ENCODE data around the gene NME9.

Gene NME9

DNA sequence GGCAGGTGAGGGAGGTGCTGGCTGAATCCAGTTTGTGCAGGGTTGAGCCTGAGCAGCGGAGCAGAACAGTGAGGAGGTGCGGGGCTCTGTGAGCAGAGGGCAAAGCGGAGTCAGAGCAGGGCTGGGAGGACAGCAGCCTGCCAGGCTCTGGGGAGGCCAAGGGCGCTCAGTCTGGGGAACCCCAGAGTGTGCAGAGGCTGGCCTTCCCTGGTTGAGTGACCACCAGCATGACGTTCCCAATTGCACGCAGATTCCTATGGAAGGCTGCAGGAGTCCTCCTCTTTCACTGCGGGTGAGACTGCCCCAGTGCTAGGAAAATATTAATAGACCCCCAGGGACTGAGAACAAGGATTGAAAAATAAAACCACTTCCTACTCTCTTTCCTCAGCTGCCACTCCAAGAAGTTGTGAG lies 31.9 kb upstream of the NME9 start:
- no peak for FAIRE-seq

- no peak for FAIRE-seq
Observed at GRCh38 chr3:138360869-138361525, 31.3 kb upstream of the NME9 start.

DNA sequence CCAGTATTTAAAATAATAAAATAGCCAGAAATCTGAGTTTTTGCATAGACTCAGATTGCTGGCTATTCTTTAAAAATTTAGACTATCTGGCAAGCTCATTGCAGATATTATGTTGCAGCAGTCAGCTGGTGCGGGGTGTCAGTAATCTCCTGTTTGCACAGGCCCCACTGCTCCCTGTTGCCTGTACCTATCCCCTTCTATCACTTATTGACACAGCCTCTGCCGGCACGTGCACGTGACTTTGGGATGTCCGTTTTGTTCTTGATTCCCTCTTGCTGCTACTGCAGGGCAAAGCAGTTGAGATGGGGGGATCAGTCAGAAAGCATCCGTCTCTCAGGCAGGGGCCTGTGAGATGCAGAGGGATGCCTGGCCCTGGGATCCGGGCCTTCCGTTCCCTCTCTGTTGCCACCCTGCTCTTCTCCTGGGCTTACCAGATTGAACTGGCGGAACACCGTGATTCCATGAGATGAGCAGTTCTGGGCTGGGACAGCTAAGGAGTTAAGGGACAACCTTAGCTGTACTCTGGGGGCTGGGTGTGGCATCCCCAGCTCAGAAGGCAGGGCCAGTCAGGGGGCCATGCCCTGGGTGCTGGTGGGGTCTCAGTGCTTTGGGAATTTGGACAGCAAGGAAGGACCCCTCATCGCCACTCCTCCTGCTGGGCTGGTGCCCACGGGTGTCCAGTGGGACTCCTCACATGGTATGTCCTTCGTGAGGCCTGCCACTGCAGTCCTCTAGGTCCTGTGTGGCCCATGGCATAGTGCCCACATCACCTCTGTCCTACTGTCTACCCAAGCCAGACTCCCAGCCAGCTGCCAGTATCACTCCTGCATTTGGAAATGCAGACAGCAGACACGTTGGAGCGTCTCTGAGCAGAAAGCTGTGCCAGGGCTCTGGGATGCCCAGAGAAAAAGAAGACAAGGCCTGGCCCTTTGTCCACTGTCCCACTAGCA lies 30.5 kb upstream of the NME9 start:
- no peak for FAIRE-seq

DNA sequence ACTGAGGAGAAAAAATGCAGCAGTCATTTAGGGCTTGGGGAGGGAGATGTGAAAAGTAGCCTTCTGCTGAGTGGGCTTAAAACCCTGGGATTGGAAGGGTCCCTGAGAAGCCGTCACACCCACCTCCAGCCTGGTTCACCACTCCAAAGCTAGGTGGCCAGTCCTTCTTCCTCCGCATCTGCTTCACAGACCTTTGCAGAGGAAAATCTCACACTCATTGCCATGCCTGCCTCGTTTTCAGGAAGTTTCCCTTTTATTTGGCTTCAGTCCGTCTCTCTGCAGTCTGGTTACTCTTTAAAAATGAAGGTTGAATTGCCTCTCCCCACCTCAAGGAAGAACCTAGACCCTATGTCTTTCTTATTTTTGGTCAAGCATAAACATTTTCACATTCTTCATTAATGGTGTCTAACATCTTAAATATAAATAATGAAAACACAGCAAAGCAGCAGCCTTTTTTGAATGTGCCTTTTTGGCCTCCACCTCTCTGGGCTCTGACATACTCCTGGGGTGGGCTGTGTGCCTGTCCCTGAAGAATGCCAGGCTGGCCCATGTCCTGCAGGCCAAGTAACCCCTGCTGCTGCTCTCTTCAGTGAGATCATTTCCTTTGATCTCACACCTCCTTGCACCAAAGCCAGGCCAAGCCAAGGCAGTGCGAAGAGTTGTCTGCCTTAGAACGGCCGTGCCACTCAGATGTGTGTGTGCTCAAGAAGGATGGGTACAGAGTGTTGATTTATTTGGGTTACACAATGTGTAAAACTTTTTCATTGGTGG lies 29.7 kb upstream of the NME9 start:
- FAIRE-seq, result no peak

DNA sequence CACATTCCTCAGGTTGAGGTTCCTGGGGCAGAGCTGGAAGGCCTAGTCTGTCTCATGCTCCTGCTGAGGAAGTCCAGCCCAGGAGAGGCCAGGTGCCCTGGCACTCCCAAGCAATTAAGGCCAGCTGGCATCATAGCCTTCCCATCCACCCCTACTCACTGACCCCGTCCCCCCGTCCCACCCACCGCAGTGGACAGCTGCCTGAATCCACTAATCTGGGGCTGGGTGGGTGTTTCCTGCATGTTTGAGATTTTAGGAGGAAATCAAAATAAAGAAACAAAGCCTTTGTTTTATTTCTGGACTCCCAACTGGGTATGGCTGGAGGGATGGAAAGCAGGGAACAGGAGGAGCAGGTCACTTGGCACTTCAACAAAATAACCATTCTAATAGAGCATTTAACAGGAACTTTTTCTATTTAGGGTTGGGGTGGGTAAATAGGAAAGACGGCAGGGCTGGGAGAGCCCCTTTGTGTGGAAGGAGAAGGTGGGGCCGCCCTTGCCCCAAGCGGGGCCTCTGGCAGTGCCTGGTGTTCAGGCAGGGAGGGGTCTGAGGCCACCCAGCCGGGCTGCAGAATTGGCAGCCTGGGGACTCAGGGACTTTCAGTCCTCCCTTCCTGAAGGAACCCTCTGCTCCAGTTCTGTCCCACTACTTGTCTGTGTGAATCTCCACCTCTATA lies 27.2 kb upstream of the NME9 start:
- no peak for FAIRE-seq

- FAIRE-seq, result no peak
Observed at GRCh38 chr3:138355071-138355470, 25.4 kb upstream of the NME9 start.

DNA sequence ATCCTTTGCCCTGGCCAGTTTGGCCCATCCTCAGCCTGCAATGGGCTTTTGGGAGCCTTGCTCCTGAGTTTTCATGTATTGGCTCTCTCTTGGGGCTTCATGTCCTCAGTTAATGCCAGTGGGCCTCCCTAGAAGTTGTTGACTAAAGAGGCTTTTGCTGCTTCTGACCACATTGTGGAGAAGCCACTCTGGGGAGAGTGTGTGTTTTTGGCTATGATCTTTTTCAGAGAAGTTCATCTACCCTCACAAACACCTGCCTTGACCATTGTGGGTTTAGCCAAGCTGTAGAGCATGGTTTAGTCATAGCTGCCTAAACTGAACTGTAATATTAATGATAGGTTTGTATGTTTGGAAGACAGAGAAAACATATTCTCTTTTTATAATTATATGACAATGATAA lies 24.7 kb upstream of the NME9 start:
- FAIRE-seq, result no peak

GRCh38 chr3:138351916-138352550 lies 22.4 kb upstream of the NME9 start:
- FAIRE-seq, result no peak

DNA sequence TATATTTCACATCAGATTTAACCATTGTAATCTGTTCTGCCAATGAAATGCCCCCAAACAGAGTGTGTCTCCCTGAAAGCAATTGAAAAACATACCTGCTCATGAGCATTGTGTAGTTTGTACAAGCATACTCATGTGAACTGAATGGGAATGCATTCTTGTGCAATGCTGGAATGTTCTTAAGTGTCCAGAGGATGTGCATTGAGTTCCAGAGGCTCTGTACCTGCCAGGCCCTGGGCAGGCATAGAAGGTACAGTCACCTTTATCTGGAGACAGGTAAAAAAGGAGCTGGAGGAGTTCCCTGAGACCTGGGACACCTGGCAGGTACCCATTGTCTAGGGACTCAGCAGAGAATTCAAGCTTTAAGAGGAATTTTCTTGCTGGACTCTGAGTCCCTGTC lies 21.5 kb upstream of the NME9 start:
- no peak for FAIRE-seq

DNA sequence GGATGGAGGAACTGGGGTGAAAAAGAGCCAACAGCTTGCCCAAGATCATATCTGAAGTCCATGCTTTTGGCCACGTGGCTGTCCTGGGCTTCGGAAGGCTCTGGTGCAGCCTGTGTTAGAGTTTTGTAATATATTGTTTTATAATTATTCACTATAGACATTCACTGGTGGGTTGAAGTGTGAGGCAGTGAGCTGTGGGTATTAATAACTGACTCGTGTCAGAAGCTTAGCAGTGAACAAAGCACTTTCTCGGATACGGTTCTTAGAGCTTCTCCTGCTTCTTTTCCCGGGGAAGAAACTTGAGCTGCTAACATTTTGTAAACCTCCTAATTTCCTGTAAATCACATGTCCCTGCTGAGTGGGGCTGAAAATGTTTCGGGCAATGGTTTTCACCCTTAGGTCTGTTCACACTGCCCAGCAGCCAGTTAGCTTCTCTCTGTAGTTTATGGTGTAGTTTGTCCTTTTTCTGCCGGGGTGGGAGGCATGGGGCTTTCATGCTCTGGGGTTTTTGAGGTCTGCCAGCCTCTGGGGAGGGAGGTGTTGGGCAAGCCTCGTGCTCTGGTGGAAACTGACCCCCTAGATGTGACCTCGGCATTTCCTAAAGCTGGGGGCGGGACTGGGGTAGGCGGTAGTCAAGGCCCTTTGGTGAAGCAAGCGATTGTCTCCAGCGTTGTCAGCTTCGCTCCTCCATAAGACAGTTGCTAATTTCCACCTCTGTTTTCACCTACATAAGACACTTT lies 20.4 kb upstream of the NME9 start:
- no peak for FAIRE-seq

GRCh38 chr3:138348754-138349739 lies 19.4 kb upstream of the NME9 start:
- FAIRE-seq, result no peak

DNA sequence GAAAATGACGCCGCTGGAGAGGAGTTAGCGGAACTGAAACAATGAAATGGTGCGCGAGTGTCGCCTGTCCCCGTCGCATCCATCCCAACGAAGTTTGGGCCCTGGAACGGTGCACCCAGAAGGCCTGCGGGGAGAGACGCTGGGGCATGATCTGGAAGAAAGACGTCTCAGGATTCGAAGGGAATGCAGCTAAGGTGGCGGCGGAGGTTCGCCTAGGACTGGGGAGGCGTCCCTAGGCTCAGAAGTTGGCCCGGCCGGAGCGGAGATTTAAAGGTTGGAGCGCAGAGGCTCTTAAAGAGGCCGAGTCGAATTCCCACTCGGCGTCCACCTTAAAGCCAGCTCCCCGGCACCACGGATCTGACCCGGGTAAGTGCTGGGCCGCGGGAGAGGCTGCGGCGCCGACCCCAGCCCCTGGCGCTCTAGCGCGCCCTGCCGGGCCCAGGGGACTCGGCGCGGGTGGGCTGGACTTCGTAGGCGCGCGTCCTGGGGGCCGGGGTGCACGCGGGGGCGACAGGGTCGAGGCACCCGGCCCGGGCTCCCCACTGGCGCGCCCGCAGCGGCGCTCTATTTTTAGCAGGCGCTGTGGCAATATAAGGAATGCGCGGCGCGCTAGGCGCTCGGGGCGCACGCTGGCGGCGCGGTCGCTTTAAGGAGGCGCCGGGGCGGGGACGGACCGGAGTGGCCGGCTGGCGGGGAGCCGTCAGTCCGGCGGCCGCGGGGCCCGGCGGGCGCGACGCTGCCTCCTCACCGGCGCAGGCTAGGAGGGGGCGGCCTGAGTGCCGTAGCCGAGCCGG lies 18.5 kb upstream of the NME9 start, which contains the start of gene MRAS:
TSS of gene MRAS (plus strand) at position 620 of the 794 bp plus-strand sequence. CDS start 24,305 bp downstream, outside the sequence.
- FAIRE-seq, result no peak

DNA sequence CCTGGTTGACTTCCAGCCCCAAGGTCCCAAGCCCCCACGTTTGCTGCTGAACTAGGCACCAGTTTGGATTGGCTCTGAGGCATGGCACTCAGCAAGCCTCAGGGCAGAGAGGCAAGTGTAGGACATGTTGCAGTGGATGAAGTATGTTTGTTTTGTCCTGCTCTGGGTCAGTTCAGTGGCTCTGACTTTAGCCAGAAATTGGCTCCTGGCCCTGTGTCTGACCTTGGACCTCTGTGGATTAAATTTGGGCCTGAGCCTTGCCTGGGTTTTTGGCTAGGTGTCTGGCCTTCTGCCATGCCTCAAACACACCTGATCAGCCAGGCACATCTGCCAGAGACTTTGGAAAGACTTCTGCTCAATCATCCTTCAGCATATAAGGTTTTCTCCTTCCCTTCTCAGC lies 15.1 kb upstream of the NME9 start:
- no peak for FAIRE-seq

- FAIRE-seq, result no peak
Observed at GRCh38 chr3:138340511-138340910, 10.9 kb upstream of the NME9 start.

DNA sequence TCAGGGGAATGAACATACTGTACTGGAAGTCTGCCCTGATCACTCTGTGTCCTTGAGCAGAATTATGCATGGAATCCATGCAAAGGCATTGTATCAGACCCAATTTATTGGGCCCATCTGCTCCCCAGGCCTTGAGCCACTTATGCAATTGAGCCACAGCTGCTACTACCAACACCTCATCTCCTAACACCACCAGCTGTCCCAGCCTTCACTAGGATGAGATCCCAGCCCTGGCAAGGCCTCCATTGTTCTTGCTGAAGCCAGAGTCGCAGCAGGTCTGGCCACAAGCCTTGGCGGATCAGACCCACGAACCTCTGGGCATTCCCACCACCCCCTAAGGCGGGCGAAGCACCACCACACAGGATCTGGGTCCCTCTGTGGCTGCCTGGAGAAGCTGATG lies 9.2 kb upstream of the NME9 start:
- FAIRE-seq, result no peak

GRCh38 chr3:138338244-138338643 lies 8.6 kb upstream of the NME9 start:
- FAIRE-seq, result no peak

GRCh38 chr3:138336454-138336999 lies 6.9 kb upstream of the NME9 start:
- FAIRE-seq, result no peak

- FAIRE-seq, result no peak
Observed at GRCh38 chr3:138334608-138335007, 5.0 kb upstream of the NME9 start.

- peak; percentile 90 for FAIRE-seq
Observed at GRCh38 chr3:138332472-138333073, 2.9 kb upstream of the NME9 start.
